C1 segment of cervical spinal cord (tissue), 14 donors: Measurements from ENCODE around the gene TMEM89.
A peak's percentile ranks its signal among the peaks of the same experiment; 100 is the strongest.

ENCODE experiments used
- DNase-seq, 14 donors: peaks; one replicate each; lab custom pipeline; 2025; lab: John Stamatoyannopoulos, UW

The TMEM89 gene

GRCh38 chr3:48614044-48614443, 7.5 kb downstream of the TMEM89 start:
- no peak for DNase-seq

- no peak for DNase-seq
Measured at GRCh38 chr3:48612309-48612708, 9.3 kb downstream of the TMEM89 start.

- DNase-seq, result peak; percentile 37 to 93 (median 85)
Measured at GRCh38 chr3:48609088-48610005, 12.2 kb downstream of the TMEM89 start, which contains the start of gene UQCRC1. TSS of gene UQCRC1 (minus strand) at chr3:48609646. CDS start at chr3:48609620, 26 bp downstream.

- DNase-seq, result no peak
Measured at GRCh38 chr3:48607519-48607918, 14.1 kb downstream of the TMEM89 start.

GRCh38 chr3:48601622-48601994, 20.0 kb downstream of the TMEM89 start:
- DNase-seq, result no peak

- no peak for DNase-seq
Measured at GRCh38 chr3:48600711-48601621, 20.6 kb downstream of the TMEM89 start.

- DNase-seq, result no peak
Measured at GRCh38 chr3:48599509-48600285, 21.9 kb downstream of the TMEM89 start.

GRCh38 chr3:48599077-48599501, 22.5 kb downstream of the TMEM89 start:
- DNase-seq, result no peak

GRCh38 chr3:48598323-48599076, 23.1 kb downstream of the TMEM89 start:
- DNase-seq, result peak in 3 of 14 donors; percentile 22 to 54 (median 44)

- DNase-seq, result no peak
Measured at GRCh38 chr3:48597408-48597800, 24.2 kb downstream of the TMEM89 start.

GRCh38 chr3:48596676-48597407, 24.7 kb downstream of the TMEM89 start:
- no peak for DNase-seq

- no peak for DNase-seq
Measured at GRCh38 chr3:48596157-48596556, 25.4 kb downstream of the TMEM89 start.

- DNase-seq, result peak in 2 of 14 donors; percentile 1 to 45
Measured at GRCh38 chr3:48595526-48596121, 25.9 kb downstream of the TMEM89 start.

- no peak for DNase-seq
Measured at GRCh38 chr3:48595075-48595525, 26.5 kb downstream of the TMEM89 start, which contains the start of gene COL7A1. TSS of gene COL7A1 (minus strand) at chr3:48595329. CDS start at chr3:48595159, 170 bp downstream.

GRCh38 chr3:48594417-48595049, 27.0 kb downstream of the TMEM89 start:
- peak in 1 of 14 donors; percentile 10 for DNase-seq

- no peak for DNase-seq
Measured at GRCh38 chr3:48593337-48593736, 28.2 kb downstream of the TMEM89 start.

GRCh38 chr3:48592519-48593087, 29.0 kb downstream of the TMEM89 start:
- no peak for DNase-seq

GRCh38 chr3:48591886-48592518, 29.6 kb downstream of the TMEM89 start:
- DNase-seq, result no peak
